Brain microvascular endothelial cell (primary cell): ENCODE data around the gene PBX3.

ENCODE experiments used
- DNase-seq: peaks from one replicate; pipeline ENCODE4 v3.0.0-alpha.2; 2020
- H3K27ac ChIP-seq: fragments of 250-450 bp; sonication (Bioruptor Pico); 2 replicates; pipeline ENCODE4 v1.5.1; 2020; ENCODE audit warnings: mild to moderate bottlenecking, moderate library complexity
- H3K27me3 ChIP-seq: fragments of 250-450 bp; sonication (Bioruptor Pico); replicated peaks from 2 replicates; pipeline ENCODE4 v1.5.1; 2020; ENCODE audit warnings: mild to moderate bottlenecking
- H3K36me3 ChIP-seq: fragments of 250-450 bp; sonication (Bioruptor Pico); replicated peaks from 2 replicates; pipeline ENCODE4 v1.5.1; 2020; ENCODE audit warnings: mild to moderate bottlenecking
- H3K4me3 ChIP-seq: 2 replicates; pipeline ENCODE4 v1.5.1; 2011; ENCODE audit warnings: low read depth, mild to moderate bottlenecking, control low read depth, low read length, moderate library complexity
- CTCF ChIP-seq: IDR thresholded peaks from 2 replicates; pipeline ENCODE4 v1.5.1; 2011; ENCODE audit warnings: low read depth, mild to moderate bottlenecking, moderate library complexity, low read length, control low read depth, inconsistent platforms; ENCODE audit errors: missing control alignments
- in situ Hi-C: cut with HindIII; loops from 2 replicates; pipeline ENCODE4 v1.10.0; 2017; ENCODE audit warnings: low sequenced_read_pairs, low pct_ligation_motif_present

Gene PBX3

GRCh38 chr9:125757834-125758233 lies 10.7 kb downstream of the PBX3 start:
- Histone ChIP-seq H3K27ac (no peak overlapping the region), H3K4me3 (no peak overlapping the region), H3K36me3 (no peaks in the 10 kb centered on the region), H3K27me3 (no peaks in the 10 kb centered on the region)
- in situ Hi-C loops, result no loop called here
- DNase-seq, result no peak
- no peak for TF ChIP-seq CTCF

GRCh38 chr9:125758986-125759763 lies 12.0 kb downstream of the PBX3 start:
- TF ChIP-seq CTCF, result no peak
- Histone ChIP-seq H3K36me3 (no peaks in the 10 kb centered on the region), H3K27me3 (no peaks in the 10 kb centered on the region), H3K27ac (no peak overlapping the region), H3K4me3 (no peak overlapping the region)
- DNase-seq, result no peak
- in situ Hi-C loops, result no loop called here

GRCh38 chr9:125759764-125760129 lies 12.6 kb downstream of the PBX3 start:
- DNase-seq, result no peak
- in situ Hi-C loops, result no loop called here
- no peak overlapping the region for H3K4me3 ChIP-seq
- H3K27ac ChIP-seq, result no peak overlapping the region
- no peak for TF ChIP-seq CTCF
- H3K36me3 ChIP-seq, result no peaks in the 10 kb centered on the region
- no peaks in the 10 kb centered on the region for H3K27me3 ChIP-seq

DNA sequence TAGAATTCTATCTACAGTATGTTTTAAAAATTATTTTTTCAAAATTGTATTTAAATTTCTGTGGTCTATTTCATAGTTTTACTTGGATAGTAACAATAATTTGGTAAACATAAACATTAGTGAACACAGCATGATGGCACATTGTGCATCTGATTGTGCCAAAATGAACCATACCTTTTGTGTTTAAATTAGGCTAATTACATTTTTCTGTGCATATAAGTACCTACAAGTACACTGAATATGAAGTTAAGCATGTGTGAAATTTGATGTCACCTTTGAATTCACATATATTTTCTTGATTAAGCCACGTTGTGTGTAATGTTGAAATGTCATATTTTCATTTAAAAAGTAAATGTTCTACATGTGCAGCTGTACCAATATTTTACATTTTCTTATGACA lies 13.4 kb downstream of the PBX3 start:
- H3K27me3 ChIP-seq, result no peaks in the 10 kb centered on the region
- in situ Hi-C loops, result no loop called here
- DNase-seq, result no peak
- H3K27ac ChIP-seq, result no peak overlapping the region
- H3K36me3 ChIP-seq, result no peaks in the 10 kb centered on the region
- H3K4me3 ChIP-seq, result no peak overlapping the region
- no peak for TF ChIP-seq CTCF

DNA sequence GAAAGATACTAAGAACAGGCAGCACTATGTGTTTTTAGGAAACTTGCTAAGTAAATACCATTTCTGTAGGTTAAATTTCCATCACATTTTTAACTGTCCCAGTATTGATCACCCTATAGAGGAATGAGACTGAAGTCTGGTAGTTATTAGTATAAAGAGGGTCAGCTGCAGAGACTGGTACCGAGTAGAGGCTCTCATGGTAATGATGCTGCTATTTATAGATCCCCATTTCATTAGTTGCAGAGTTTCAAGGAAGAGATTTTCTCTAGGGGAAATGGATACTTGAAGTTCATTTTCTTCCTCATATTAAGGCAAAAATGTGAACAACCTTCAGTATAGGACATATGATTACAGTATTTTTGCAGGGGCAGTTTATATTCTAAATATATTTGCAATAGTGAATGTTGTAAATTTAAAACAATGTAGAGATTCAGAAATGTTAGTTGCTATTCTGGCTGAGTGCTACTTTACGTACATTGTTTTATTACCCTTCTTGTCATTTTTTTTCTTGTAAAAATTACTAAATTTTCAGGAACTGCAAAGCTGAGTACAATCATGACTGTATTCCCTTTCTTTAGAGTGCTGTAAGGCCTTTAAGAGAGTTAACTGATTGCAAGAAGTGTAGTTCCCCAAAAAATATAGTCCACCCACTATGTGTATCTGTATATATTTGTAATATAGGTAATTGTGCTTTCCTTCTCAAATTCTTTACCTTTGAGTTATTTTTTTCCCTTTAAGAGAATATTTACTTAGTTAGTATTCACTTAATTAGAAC lies 14.7 kb downstream of the PBX3 start:
- Histone ChIP-seq H3K36me3 (no peaks in the 10 kb centered on the region), H3K27me3 (no peaks in the 10 kb centered on the region), H3K27ac (no peak overlapping the region), H3K4me3 (no peak overlapping the region)
- in situ Hi-C loops, result no loop called here
- DNase-seq, result no peak
- no peak for TF ChIP-seq CTCF
